HG03095 (cell line): ENCODE results near the gene CRYGN.

Source experiments
- ATAC-seq: cut with Tn5 transposase; IDR thresholded peaks from one replicate; pipeline ENCODE4 v1.9.1; 2021; ENCODE audit warnings: moderate library complexity; ENCODE audit not compliant: unreplicated experiment

Gene CRYGN

GRCh38 chr7:151439855-151440798 lies at the start of gene CRYGN:
TSS of gene CRYGN (minus strand) at chr7:151440141. CDS start at chr7:151439917, 224 bp downstream.
- ATAC-seq = no peak

- no peak for ATAC-seq
Measured at GRCh38 chr7:151489498-151489897, 49.6 kb upstream of the CRYGN start.

- no peak for ATAC-seq
Measured at GRCh38 chr7:151488096-151488495, 48.2 kb upstream of the CRYGN start.

- no peak for ATAC-seq
Measured at GRCh38 chr7:151487228-151487627, 47.3 kb upstream of the CRYGN start.

- ATAC-seq = no peak
Measured at GRCh38 chr7:151486074-151486473, 46.1 kb upstream of the CRYGN start.

- ATAC-seq = no peak
Measured at GRCh38 chr7:151484971-151485707, 45.2 kb upstream of the CRYGN start.

GRCh38 chr7:151483711-151483983 lies 43.7 kb upstream of the CRYGN start:
- no peak for ATAC-seq

GRCh38 chr7:151482883-151483710 lies 43.2 kb upstream of the CRYGN start:
- no peak for ATAC-seq

- no peak for ATAC-seq
Measured at GRCh38 chr7:151481650-151482505, 41.9 kb upstream of the CRYGN start.

- ATAC-seq = no peak
Measured at GRCh38 chr7:151477867-151478266, 37.9 kb upstream of the CRYGN start.

GRCh38 chr7:151472644-151473380 lies 32.9 kb upstream of the CRYGN start:
- ATAC-seq = peak; percentile 30

GRCh38 chr7:151470711-151471110 lies 30.8 kb upstream of the CRYGN start:
- no peak for ATAC-seq

- no peak for ATAC-seq
Measured at GRCh38 chr7:151469281-151469680, 29.3 kb upstream of the CRYGN start.

- no peak for ATAC-seq
Measured at GRCh38 chr7:151468217-151469018, 28.5 kb upstream of the CRYGN start.

GRCh38 chr7:151465169-151465568 lies 25.2 kb upstream of the CRYGN start:
- ATAC-seq = no peak

GRCh38 chr7:151462306-151462779 lies 22.4 kb upstream of the CRYGN start:
- ATAC-seq = no peak

- ATAC-seq = no peak
Measured at GRCh38 chr7:151461942-151462230, 21.9 kb upstream of the CRYGN start.

GRCh38 chr7:151461096-151461941 lies 21.4 kb upstream of the CRYGN start:
- no peak for ATAC-seq
